Measurements from ENCODE around the gene PPM1E.

The PPM1E gene

DNA sequence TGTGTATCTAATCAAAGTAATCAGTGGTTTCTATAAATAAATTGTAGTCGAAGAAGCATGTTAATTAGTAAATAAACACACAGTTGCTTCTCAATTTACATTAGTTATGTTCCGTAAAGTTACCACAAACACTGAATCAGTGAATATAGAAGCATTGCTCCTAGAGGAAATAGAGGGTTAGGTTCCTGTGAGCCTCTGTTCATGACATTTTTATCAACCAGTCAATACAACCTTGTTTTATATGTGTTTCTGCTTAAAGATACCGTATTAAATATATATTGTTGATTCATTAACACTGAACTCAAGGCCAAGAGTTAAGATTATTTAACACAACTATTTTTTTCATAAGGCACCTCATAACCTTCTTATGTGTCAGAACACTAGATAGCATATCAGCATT, 134.3 kb downstream of the PPM1E start:
- no peak for TF ChIP-seq ZFX (IDR thresholded peaks at IDR 0.05; ENCODE audit: borderline replicate concordance)
- TF ChIP-seq, protein P1, sequence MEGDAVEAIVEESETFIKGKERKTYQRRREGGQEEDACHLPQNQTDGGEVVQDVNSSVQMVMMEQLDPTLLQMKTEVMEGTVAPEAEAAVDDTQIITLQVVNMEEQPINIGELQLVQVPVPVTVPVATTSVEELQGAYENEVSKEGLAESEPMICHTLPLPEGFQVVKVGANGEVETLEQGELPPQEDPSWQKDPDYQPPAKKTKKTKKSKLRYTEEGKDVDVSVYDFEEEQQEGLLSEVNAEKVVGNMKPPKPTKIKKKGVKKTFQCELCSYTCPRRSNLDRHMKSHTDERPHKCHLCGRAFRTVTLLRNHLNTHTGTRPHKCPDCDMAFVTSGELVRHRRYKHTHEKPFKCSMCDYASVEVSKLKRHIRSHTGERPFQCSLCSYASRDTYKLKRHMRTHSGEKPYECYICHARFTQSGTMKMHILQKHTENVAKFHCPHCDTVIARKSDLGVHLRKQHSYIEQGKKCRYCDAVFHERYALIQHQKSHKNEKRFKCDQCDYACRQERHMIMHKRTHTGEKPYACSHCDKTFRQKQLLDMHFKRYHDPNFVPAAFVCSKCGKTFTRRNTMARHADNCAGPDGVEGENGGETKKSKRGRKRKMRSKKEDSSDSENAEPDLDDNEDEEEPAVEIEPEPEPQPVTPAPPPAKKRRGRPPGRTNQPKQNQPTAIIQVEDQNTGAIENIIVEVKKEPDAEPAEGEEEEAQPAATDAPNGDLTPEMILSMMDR (IDR thresholded peaks at IDR 0.05) = no peak
- H3K27ac ChIP-seq = no peak overlapping the region

DNA sequence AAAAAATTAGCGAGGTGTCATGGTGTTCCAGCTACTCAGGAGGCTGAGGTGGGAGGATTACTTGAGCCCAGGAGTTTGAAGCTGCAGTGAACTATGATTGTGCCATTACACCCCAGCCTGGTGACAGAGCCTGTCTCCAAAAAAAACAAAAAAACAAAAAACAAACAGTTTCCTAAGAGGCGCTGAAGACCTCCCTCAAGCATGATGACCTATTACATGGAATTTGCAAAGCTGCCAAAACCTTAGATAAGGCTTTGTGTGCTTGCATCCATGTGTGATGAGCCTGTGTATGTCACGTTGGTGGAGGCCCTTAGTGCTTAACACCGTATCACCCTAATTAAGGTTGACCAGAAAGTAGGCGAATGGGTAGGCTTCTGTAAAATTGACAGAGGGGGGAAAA, 143.5 kb downstream of the PPM1E start:
- no peak for TF ChIP-seq ZFX (IDR thresholded peaks at IDR 0.05; ENCODE audit: borderline replicate concordance)

DNA sequence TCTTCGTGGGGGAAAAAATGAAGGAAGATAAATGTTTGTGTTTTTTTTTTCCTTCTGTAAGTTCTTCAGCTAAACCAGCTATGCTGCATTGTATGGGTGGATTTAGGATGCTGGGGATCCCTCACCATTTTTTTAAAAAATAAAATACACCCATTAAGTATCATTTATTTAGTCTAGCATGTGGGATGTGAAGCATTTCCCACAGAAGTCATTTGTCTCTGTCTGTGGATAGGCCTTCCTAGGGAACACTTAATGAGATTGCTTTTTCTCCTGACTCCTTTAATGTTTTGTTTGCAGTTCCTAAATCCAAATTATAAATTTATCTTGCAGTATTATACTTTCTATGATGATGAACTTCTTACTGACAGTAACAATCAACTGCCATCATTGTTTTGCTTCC, 146.7 kb downstream of the PPM1E start:
- H3K27ac ChIP-seq = no peak overlapping the region
- TF ChIP-seq ZFX (IDR thresholded peaks at IDR 0.05; ENCODE audit: borderline replicate concordance) = no peak
- TF ChIP-seq, protein P1 (IDR thresholded peaks at IDR 0.05) = no peak

More for the DNA sequence above, 143.5 kb downstream of the PPM1E start:
- no peak overlapping the region for H3K27ac ChIP-seq

DNA sequence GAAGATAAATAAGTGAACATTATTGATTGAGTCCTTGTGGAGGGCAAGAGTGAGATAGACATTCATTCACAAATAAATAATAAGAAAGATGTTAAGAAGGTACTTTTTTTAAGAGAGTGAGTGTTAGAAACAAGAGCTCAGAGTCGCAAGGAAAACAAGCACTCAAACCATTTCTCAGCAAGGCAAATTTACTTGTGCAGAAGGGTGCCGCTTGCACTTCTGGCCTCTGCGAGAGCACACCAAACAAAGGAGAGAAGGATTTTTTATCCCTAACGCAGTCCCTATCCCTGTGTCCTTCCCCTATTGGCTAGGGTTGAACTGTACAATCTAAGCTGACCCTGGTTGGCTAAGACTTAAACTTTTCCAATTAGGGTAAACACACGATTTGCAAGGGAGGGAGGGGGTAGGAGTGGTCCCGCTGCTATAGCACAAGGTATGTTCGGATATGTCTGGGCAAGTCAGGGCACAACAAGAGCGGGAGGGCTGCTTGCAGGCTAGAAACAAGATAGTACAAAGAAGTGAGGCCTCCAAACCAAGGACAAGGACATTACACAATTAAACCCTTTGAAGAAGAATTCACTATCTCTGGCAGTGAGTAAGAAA, 156.2 kb downstream of the PPM1E start:
- no peak overlapping the region for H3K27ac ChIP-seq
- TF ChIP-seq ZFX (IDR thresholded peaks at IDR 0.05; ENCODE audit: borderline replicate concordance) = no peak
- TF ChIP-seq, protein P1 (IDR thresholded peaks at IDR 0.05) = no peak

DNA sequence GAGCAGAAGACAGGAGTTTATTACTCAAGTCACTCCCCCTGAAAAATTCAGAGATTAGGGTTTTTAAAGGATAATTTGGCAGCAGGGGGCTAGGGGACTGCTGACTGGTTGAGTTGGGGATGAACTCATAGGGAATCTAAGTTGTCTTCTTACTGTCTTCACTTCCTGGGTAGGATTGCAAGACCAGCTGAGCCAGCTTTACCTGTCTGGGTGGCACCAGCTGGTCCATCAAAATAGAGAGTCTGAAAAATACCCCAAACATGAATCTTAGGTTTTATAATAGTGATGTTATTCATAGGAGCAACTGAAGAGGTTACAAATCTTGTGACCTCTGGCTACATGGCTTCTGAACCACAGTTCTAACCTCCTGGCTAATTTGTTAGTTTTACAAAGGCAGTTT, 157.9 kb downstream of the PPM1E start:
- no peak for TF ChIP-seq ZFX (IDR thresholded peaks at IDR 0.05; ENCODE audit: borderline replicate concordance)
- TF ChIP-seq, protein P1 (IDR thresholded peaks at IDR 0.05) = no peak
- peak overlapping the region; percentile 40 for H3K27ac ChIP-seq

DNA sequence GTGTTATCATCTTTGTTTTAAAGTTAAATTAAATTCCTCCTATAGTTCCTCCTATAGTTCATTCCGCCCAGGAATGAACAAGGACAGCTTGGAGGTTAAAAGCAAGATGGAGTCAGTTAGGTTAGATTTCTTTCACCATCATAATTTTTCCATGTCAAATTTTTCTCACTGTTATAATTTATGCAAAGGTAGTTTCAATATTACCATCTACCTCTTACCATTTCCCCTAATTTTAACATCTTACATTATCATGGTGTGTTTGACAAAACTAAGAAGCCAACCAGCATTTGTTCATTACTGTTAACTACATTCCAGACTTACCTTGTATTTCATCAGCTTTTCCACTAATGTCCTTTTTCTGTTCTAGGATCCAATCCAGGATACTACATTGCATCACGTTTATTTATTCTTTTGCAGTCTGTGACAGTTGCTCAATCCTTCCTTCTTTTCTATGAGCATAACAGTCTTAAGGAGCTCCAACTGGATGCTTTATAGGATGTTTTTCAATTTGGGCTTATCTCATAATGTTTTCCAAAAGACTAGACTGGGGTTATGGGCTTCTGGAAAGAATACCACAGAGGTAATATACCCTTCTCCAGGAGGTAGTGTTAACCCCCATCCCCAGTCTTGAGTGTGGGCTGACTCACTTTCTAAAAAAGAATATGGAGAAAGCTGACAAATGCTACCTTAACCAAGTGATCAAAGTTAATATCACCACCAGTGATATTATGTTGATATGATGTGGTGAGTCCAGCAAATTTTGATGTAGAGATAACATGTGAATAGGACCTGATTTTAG, 158.5 kb downstream of the PPM1E start:
- peak overlapping the region; percentile 40 for H3K27ac ChIP-seq
- TF ChIP-seq ZFX (IDR thresholded peaks at IDR 0.05; ENCODE audit: borderline replicate concordance) = no peak
- TF ChIP-seq, protein P1 (IDR thresholded peaks at IDR 0.05) = no peak

DNA sequence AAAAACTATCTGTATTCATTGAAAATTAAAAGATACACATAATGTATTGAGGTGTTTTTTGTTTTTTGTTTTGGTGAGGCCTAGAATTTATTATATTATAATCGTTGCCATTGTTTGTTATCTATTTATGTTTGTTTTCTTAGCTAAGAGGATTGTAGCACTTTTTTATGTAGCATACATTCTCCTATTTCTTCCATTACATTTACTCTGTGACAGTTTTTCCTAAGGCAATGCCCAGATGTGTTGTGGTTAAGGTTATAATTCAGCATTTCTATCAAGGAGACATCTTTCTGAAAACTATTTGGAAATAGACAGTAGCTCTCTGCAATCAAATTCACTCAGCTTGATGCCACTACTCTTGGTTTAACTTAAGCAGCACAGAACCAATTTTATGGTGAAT, 161.6 kb downstream of the PPM1E start:
- TF ChIP-seq, protein P1 (IDR thresholded peaks at IDR 0.05) = no peak
- no peak for TF ChIP-seq ZFX (IDR thresholded peaks at IDR 0.05; ENCODE audit: borderline replicate concordance)
- no peak overlapping the region for H3K27ac ChIP-seq

All from 22Rv1 (cell line).